Measurements from ENCODE around the gene TBXA2R.

The TBXA2R gene

DNA sequence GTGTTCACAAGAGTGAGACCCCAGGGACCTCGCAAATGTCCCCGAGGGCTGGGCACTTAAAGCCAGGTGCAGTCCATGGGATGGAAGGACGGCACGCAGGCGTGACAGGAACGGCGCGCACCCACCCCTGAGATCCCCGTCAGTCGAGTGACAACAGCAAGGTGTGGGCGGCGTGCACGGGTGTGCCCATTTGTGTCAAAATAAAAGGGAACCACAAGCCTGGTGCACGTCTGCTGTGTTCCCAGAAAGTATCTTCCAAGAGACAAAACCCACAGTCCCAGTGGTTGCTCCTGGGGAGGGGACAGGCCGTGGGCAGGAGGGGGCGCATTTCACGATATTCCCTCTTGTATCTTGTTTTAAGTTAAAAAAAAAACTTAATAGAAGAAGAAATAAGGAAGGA lies 35.6 kb upstream of the TBXA2R start:
- no peaks in the 10 kb centered on the region for H3K9me3 ChIP-seq
- no peak overlapping the region for H3K27ac ChIP-seq
- H3K27me3 ChIP-seq: no peaks in the 10 kb centered on the region
- TF ChIP-seq, protein P1, sequence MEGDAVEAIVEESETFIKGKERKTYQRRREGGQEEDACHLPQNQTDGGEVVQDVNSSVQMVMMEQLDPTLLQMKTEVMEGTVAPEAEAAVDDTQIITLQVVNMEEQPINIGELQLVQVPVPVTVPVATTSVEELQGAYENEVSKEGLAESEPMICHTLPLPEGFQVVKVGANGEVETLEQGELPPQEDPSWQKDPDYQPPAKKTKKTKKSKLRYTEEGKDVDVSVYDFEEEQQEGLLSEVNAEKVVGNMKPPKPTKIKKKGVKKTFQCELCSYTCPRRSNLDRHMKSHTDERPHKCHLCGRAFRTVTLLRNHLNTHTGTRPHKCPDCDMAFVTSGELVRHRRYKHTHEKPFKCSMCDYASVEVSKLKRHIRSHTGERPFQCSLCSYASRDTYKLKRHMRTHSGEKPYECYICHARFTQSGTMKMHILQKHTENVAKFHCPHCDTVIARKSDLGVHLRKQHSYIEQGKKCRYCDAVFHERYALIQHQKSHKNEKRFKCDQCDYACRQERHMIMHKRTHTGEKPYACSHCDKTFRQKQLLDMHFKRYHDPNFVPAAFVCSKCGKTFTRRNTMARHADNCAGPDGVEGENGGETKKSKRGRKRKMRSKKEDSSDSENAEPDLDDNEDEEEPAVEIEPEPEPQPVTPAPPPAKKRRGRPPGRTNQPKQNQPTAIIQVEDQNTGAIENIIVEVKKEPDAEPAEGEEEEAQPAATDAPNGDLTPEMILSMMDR (IDR thresholded peaks at IDR 0.05): no peak
- no peaks in the 10 kb centered on the region for H3K4me1 ChIP-seq (ENCODE audit: control insufficient read depth in 1 of 2, insufficient read depth in 1 of 2, low read depth in 1 of 2, low read length in 1 of 2)
- peaks cover 91% of the 10 kb centered on the region for H3K36me3 ChIP-seq
- H3K4me3 ChIP-seq (ENCODE audit: low read depth in 1 of 2, low read length in 1 of 2): no peak overlapping the region

DNA sequence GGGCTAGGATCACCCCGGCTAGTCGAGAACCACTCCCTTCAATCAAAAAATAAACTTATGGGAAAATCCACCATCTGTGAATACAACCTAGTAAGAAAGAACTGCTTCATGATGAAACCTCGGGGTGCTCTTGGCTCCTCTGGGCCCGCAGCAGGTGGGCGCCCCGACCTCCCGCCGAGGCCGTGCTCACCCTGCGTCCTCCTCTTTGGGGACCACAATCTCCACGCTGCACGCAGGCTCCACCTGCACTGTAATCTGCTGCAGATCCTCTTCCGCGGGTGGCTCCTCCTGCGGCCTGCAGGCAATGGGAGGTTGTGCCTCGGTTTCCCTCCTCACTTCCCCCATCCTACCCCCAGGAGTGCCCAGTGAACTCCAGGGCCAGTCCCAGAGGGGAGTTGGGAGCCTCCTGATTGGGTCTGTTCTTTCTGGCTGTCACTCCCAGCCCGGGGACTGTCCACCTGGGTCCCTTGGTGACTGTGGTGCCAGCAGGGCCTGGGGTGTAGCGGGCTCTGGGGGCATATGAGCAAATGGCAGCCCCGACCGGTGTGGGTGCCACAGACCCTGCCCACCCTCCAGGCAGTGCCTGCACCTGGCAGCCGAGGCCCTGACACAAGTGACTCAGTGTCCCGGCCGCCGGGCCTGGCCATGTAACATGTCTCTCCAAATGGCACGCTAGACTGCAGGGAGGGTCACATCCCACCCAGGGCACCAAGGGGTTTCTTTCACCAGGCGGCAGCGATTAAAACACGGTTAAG lies 35.0 kb upstream of the TBXA2R start:
- H3K9me3 ChIP-seq: no peaks in the 10 kb centered on the region
- H3K36me3 ChIP-seq: peaks cover 96% of the 10 kb centered on the region
- TF ChIP-seq, protein P1 (IDR thresholded peaks at IDR 0.05): no peak
- H3K4me3 ChIP-seq (ENCODE audit: low read depth in 1 of 2, low read length in 1 of 2): no peak overlapping the region
- H3K4me1 ChIP-seq (ENCODE audit: control insufficient read depth in 1 of 2, insufficient read depth in 1 of 2, low read depth in 1 of 2, low read length in 1 of 2): no peaks in the 10 kb centered on the region
- no peak overlapping the region for H3K27ac ChIP-seq
- H3K27me3 ChIP-seq: no peaks in the 10 kb centered on the region

DNA sequence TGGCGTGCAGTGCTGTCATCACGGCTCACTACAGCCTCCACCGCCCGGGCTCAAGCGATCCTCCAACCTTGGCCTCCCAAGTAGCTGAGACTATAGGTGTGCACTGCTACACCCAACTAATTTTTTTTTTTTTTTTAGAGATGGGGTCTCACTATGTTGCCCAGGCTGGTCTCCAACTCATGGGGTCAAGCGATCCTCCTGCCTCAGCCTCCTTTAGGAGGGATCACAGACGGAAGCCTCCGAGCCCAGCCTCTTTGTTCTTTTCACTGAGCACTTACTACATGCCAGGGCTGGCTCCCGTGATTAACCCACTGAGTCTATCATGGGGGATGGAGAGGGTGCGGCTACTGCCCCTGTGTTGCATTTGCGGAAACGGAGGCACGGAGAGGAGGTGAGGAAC lies 32.8 kb upstream of the TBXA2R start:
- Histone ChIP-seq H3K4me3 (ENCODE audit: low read depth in 1 of 2, low read length in 1 of 2) (no peak overlapping the region), H3K27me3 (no peaks in the 10 kb centered on the region), H3K4me1 (ENCODE audit: control insufficient read depth in 1 of 2, insufficient read depth in 1 of 2, low read depth in 1 of 2, low read length in 1 of 2) (no peaks in the 10 kb centered on the region), H3K9me3 (no peaks in the 10 kb centered on the region), H3K36me3 (peaks cover 80% of the 10 kb centered on the region), H3K27ac (no peak overlapping the region)
- TF ChIP-seq, protein P1 (IDR thresholded peaks at IDR 0.05): no peak

DNA sequence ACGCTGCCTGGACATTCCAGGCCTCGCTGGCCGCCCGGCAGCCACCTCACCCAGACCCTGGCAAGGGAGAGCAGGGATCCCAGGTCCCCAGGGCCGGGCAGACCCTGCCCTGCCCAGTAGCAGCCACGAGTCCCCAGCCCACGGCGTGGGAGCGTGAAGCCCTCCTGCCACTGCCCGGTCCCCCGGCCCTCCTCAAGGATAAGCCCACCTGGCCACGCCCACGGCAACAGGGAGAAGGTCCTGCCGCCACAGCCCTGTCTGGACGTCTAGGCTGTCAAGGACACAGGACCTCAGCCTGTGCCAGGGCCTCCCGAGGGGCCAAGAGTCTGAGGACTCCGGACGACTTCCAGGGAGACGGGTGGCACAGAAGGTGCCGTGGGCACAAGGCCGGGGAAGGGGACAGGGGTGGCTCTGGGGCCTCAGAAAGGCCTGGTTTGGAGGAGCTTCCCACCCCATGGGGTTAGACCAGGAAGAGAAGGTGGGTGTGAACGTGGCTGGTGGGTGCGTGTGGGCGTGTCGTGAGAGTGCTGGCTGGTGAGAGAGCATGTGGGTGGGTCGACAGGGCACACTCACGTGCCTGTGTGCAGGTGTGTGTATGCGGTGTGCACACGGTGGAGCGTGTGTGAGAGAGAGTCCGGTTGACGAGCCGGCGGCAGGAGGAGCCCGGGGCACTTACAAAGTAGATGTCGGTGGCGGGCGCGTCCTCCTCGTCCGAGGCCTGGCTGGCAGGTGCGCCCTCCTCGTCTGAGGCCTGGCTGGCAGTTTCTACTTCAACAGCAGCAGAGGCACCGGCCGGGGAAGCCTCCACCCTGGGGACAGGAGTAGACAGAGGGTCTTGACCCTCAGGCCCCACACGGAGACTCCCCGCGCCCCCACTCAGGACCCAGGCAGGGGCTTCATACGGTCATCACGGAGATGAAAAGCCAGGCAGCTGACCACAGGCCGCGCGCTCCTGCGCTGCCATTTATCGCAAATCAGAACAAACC lies 31.8 kb upstream of the TBXA2R start:
- H3K9me3 ChIP-seq: no peaks in the 10 kb centered on the region
- TF ChIP-seq, protein P1 (IDR thresholded peaks at IDR 0.05): no peak
- H3K4me3 ChIP-seq (ENCODE audit: low read depth in 1 of 2, low read length in 1 of 2): no peak overlapping the region
- no peaks in the 10 kb centered on the region for H3K4me1 ChIP-seq (ENCODE audit: control insufficient read depth in 1 of 2, insufficient read depth in 1 of 2, low read depth in 1 of 2, low read length in 1 of 2)
- no peaks in the 10 kb centered on the region for H3K27me3 ChIP-seq
- H3K36me3 ChIP-seq: peaks cover 73% of the 10 kb centered on the region
- no peak overlapping the region for H3K27ac ChIP-seq

DNA sequence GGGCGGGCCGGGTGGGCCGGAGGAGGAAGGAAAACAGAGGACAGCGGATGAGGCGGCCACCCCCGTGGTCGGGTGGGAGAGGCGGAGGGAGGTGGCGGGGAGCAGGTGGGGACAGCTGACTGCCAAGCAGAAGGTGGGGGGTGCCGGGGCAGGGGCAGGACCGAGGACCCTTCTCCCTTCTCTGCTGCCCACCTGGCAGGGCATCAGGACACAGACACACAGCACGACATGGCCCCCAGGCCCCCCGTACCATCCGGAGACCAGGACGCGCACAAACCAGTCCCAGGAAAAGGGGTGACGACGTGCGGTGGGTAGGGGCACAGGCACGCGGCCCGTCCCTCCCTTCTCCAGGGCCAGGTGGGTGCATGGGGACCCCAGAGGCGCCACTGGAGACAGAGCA lies 30.9 kb upstream of the TBXA2R start:
- H3K4me3 ChIP-seq (ENCODE audit: low read depth in 1 of 2, low read length in 1 of 2): no peak overlapping the region
- no peaks in the 10 kb centered on the region for H3K4me1 ChIP-seq (ENCODE audit: control insufficient read depth in 1 of 2, insufficient read depth in 1 of 2, low read depth in 1 of 2, low read length in 1 of 2)
- H3K36me3 ChIP-seq: peaks cover 73% of the 10 kb centered on the region

More for the DNA sequence above, 30.9 kb upstream of the TBXA2R start:
- H3K9me3 ChIP-seq: no peaks in the 10 kb centered on the region
- TF ChIP-seq, protein P1 (IDR thresholded peaks at IDR 0.05): no peak
- H3K27me3 ChIP-seq: no peaks in the 10 kb centered on the region
- H3K27ac ChIP-seq: no peak overlapping the region
